Measurements from ENCODE around the gene DZIP1.

The DZIP1 gene

DNA sequence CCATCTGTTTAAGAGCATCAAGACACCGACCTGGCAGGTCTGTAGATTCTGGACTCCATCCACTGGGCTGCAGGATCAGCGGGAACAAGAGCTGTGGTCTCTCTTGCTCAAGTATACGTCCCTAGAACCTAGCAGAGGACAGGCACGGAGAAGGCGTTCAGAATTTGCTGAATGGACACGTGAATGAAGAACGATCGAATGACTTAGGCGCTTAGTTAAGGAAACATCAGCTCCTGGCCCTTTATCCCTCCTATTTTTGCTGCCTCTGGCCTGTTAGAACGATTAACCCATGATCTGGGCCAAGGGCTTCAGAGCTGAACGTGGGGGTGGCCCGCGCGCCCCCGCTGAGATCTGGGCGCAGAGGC, 953 bp downstream of the DZIP1 start:
- DNase-seq, result no peak

DNA sequence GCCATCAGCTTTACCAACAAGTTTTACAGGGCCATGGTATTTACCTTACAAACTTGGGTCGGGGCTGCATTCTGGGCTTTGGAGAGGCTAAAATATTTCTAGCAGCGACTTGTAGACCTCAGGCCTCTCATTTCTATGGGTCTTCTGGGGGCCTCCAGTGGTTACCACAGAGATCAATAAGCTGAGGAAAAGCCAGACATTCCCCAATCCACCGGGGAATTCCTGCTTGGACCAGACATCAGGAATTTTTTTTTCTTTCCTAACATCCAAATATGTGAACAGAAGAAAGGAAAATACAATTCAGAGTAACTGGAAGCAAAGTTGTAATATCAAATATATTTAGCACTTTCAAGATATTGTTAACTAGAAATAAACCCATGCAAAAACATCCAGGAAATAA, 1.5 kb downstream of the DZIP1 start:
- DNase-seq, result no peak

DNA sequence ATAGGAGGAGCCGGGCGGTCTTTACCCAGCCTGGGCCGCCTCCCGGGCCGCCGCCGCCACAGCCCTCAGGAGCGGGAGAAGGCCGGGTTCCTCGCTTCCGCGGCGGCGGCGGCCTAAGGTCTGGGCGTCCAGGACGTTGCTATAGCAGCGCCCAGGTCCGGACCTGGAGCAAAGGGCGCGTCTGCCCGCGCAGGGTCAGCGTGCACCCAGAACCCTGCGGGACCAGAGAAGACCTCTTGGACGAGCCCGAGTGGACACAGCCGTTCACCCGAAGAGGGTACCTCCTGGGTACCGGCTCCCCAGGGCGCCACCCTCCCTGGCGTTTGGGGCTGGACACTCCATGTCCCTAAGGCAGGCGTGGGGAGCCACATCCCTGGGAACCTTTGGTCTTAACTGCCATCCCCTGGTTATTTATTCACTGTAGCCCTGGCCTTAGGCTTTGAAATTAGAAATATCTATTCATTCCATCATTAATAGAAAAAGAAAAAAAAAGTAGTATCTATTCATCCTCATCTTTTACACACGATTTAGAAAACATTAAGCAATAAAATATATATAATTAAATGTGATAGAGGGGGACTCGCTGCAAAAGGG, 2.4 kb downstream of the DZIP1 start:
- DNase-seq, result no peak

DNA sequence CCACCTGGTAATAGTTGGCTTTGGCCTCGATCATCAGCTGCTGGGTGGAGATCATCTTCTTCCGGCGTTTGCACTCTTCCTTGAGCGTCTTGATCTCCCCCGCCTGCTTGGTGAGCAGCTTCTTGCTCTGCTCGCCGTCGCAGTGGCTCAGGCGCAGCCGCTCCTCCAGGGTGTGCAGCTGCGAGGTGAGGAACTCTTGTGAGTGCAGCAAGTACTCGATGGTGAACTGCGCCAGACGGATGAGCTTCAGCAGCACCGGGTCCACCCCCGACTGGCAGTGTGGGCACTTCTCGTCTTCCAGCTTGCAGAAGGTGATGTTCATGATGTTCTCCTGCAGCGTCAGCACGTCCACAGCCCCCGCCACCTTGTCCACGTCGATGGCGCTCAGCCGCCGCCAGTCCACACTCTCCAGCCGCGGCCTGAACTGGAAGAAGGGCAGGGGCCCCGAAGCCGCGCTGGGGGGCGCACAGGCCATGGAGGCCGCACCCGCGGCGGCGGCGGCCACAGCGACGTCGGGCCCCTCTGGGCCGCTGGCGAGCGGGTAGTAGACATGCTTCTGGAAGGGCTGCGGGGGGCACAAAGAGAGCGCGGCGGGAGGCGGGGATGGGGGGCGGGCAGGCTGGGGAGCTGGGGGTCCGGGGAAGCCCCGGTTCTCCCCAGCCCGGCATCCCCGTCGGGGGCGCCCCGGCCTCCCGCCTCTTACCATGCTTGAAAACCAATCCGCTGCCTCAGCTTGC, 3.0 kb downstream of the DZIP1 start:
- DNase-seq, result no peak

GRCh38 chr13:95636853-95637252, 7.7 kb downstream of the DZIP1 start:
- DNase-seq, result peak in 1 of 5 experiments; percentile 34

DNA sequence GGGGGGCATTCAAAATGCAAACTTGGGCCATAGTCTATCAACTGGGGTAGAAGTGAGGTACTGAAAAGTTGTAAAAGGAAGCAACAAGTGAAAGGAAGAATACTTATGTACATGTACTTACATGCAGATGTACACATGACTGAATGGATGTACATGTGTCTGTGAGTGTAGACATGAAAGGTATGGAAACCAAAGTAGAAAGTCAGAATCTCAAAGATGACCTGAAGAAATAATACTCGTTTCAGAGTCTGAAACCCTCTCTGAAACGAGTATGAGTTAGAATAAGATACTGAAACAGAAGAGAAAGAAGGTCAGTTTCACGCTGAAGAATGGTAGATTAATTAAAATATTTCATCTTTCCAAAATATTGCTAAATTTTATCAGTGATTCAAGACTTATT, 13.9 kb downstream of the DZIP1 start:
- no peak for DNase-seq

- DNase-seq, result no peak
Measured at GRCh38 chr13:95629071-95629470, 15.4 kb downstream of the DZIP1 start.

DNA sequence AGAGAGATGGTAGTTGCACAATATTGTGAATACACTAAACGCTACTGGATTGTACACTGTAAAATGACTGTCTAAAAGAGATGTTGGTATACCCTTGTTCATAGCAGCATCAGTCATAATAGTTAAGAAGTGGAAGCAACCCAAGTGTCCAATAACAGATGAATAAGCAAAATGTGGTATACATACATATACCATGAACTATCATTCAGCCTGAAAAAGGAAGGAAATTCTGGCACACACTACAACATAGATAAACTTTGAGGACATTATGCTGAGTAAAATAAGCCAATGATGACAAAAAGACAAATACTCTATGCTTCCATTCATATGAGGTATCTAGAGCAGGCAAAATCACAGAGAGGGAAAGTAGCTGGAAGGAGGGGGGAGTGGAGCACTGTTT, 16.0 kb downstream of the DZIP1 start:
- no peak for DNase-seq

- DNase-seq, result no peak
Measured at GRCh38 chr13:95627590-95627989, 16.9 kb downstream of the DZIP1 start.

DNA sequence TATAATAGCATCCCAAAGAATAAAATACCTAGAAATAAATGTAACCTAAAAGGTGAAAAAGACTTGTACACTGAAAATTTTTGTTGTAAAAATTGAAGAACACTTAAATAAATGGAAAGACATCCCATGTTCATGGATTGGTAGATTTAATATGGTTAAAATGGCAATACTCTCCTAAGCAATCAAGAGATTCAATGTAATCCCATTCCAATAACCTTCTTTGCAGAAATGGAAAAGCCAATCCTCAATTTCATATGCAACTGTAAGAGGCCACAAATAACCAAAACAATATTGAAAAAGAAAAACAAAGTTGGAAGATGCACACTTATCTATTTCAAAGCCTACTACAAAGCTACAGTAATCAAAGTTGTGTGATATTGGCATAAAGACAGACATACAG, 17.7 kb downstream of the DZIP1 start:
- no peak for DNase-seq

DNA sequence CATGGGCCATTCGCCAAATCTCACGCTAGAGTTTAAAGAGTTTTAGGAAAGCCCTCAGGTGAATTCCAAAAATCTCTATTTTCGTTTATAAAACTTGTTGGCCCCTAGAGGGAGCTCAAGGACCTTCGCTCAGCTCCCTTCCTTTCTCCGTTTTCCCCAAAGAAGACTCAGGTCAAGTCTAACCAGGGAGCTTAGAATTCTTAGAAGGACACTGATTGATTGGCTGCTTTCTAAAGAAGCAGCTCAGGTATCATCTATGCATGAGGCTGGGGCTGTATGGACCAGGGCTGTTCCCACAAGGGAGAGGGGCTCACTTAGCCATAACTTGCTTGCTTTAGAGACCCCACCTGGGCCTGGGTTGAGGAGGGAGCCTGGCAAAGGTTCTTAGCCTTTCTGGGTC, 20.5 kb downstream of the DZIP1 start:
- DNase-seq, result peak in 2 of 5 experiments; percentile 3 to 55

DNA sequence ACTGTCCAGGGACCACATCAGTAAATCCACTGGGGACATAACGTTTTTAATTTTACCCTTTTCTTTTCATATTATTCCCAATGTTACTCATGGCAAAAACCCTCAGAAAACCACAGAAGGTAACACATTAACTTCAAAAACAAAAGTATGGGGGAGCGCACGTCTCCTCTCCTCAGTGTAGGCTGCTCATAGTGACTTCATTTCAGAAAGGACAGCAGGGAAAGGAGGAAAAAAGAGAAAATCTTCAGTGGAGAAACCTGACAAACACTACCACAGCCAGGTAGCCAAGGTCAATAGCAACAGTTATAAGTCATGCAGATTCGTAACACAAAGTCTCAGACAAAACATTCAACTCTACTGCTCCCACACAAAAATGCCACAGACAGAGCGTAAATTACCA, 21.4 kb downstream of the DZIP1 start:
- DNase-seq, result no peak

GRCh38 chr13:95620825-95621498, 23.5 kb downstream of the DZIP1 start:
- no peak for DNase-seq

DNA sequence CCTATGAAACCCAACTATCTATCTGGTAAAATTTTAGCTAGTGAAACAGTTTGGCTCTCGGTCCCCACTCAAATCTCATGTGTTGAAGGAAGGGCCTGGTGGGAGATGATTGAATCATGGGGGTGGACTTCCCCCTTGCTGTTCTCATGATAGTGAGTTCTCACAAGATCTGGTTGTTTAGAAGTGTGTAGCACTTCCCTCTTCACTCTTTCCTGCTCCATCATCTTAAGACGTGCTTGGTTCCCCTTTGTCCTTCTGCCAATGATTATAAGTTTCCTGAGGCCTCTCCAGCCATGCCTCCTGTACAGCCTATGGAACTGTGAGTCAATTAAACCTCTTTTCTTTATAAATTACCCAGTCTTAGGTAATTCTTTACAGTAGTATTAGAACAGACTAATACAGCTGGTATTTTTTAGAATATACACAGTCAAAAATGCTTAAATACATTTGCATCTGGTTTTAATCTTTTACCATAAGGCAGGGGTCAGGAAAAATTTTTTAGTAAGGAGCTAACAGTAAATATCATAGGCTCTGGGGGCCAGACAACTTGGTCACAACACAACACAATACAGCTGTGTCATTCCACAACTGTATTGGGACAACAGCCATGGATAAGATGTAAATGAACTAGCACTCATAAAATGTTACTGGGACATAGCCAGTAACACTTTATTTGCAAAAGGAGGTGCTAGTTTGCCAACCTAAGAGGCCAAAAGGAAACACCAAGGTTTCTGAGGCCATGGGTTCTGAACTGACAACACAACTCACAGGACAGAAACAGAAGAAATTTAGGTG, 24.3 kb downstream of the DZIP1 start:
- no peak for DNase-seq

DNA sequence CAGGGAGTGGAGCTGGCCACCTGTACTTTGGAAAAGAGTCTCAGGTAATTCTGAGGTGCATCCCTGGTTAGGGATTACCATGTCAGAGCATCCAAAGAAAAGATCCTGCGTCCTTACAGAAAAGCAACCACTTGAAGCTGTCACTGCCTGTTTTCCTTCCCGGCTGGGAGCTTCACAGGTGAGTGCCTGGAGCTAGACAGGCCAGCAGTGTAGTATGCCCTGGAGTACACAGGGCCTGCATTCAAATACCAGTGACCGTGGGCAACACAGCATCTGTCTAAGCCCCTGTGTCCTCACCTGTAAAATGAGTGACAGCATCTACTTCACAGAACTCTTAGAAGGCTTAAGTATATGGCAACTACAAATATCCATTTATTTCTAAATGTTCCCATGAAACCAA, 29.0 kb downstream of the DZIP1 start:
- no peak for DNase-seq

DNA sequence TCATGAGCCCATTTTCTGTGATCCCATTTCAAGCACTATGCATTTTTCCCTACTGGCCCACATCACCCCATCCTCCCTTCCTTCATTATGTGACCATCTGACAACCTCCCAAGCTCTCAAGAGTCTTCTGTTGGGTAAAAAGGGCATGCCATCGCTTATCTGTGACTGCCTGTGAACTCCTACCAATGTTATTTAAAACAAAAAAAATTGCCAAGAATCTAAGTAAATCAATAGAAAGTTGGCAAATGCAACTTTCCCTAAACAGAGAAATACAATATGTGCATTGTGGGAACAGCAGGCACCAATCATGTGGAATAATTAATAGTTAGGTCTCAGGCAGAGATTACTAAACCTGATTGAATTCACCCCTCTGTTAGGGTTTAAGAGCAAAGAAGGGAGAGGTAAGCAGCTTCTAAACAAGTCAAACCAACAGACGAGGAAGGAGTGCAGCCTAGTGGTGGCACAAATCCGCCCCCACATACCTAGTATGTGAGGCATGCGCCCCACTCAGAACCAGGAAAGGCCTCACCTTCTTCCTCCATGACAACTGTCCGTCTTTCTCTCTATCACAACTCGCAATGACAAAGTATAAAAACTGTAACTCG, 29.8 kb downstream of the DZIP1 start:
- DNase-seq, result no peak

- DNase-seq, result no peak
Measured at GRCh38 chr13:95608640-95609323, 35.7 kb downstream of the DZIP1 start.

- DNase-seq, result no peak
Measured at GRCh38 chr13:95607366-95607765, 37.1 kb downstream of the DZIP1 start.

GRCh38 chr13:95605448-95606125, 38.9 kb downstream of the DZIP1 start:
- no peak for DNase-seq

- no peak for DNase-seq
Measured at GRCh38 chr13:95604556-95604915, 40.0 kb downstream of the DZIP1 start.

GRCh38 chr13:95603887-95604555, 40.5 kb downstream of the DZIP1 start:
- no peak for DNase-seq

Measured in T-helper 2 cell (primary cell).